ACC112 (cell line): Measurements from ENCODE around the gene DNAJB9.

Experiments used
- H2AFZ ChIP-seq: fragments of 200-600 bp; sonication (generic); one replicate; pipeline ENCODE4 v1.6.0; 2017; ENCODE audit warnings: antibody characterized with exemption, low read length; ENCODE audit not compliant: unreplicated experiment
- H3K27ac ChIP-seq: fragments of 200-600 bp; sonication (generic); 2 replicates; pipeline ENCODE4 v1.5.1; 2014; ENCODE audit warnings: low read depth, mild to moderate bottlenecking, antibody characterized with exemption, low read length, moderate library complexity
- H3K27me3 ChIP-seq: fragments of 200-600 bp; sonication (generic); 2 replicates; pipeline ENCODE4 v1.6.1; 2014; ENCODE audit warnings: mild to moderate bottlenecking, antibody characterized with exemption, low read length, moderate library complexity, mixed read lengths; ENCODE audit not compliant: insufficient read depth
- H3K36me3 ChIP-seq: fragments of 200-600 bp; sonication (generic); 2 replicates; pipeline ENCODE4 v1.6.1; 2016; ENCODE audit warnings: mild to moderate bottlenecking, antibody characterized with exemption, low read length, moderate library complexity, mixed read lengths; ENCODE audit not compliant: insufficient read depth
- H3K4me1 ChIP-seq: fragments of 200-600 bp; sonication (generic); one replicate; pipeline ENCODE4 v1.6.1; 2016; ENCODE audit warnings: low read length, mixed read lengths; ENCODE audit not compliant: insufficient read depth, unreplicated experiment, control insufficient read depth
- H3K4me3 ChIP-seq: fragments of 200-600 bp; sonication (generic); 2 replicates; pipeline ENCODE4 v1.5.1; 2014; ENCODE audit warnings: mild to moderate bottlenecking, low read depth, low read length
- H3K79me2 ChIP-seq: fragments of 200-600 bp; sonication (generic); one replicate; pipeline ENCODE4 v1.6.0; 2016; ENCODE audit warnings: low read length; ENCODE audit not compliant: control insufficient read depth, unreplicated experiment, insufficient read depth

Gene DNAJB9

GRCh38 chr7:108586274-108586710 lies 16.6 kb downstream of the DNAJB9 start:
- no peaks in the 10 kb centered on the region for H3K79me2 ChIP-seq
- H3K36me3 ChIP-seq, result no peaks in the 10 kb centered on the region
- H3K27ac ChIP-seq, result no peak overlapping the region
- peaks cover 16% of the 10 kb centered on the region for H3K27me3 ChIP-seq
- H3K4me3 ChIP-seq, result no peak overlapping the region
- no peak overlapping the region for H2AFZ ChIP-seq
- H3K4me1 ChIP-seq, result no peaks in the 10 kb centered on the region

DNA sequence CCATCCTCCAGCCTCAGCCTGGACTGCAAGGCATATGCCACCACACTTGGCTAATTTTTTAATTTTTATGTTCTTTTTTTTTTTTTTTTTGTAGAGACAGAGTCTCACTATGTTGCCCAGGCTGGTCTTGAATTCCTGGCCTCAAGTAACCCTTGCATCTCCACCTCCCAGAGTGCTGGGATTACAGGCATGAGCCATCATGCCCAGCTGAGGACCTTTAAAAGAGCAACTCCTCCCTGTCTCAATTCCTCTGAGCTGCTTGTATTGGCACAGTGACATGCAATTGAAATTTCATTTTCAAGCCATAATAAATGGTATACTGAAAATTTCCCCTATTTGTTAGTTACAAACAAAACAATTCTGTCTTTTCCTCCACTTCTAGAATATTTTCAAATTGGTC lies 19.5 kb downstream of the DNAJB9 start:
- H2AFZ ChIP-seq, result no peak overlapping the region
- no peaks in the 10 kb centered on the region for H3K4me1 ChIP-seq
- no peak overlapping the region for H3K4me3 ChIP-seq

GRCh38 chr7:108589874-108590273 lies 20.2 kb downstream of the DNAJB9 start:
- H3K4me3 ChIP-seq, result no peak overlapping the region
- H2AFZ ChIP-seq, result no peak overlapping the region
- H3K27me3 ChIP-seq, result peaks cover 16% of the 10 kb centered on the region
- H3K4me1 ChIP-seq, result no peaks in the 10 kb centered on the region
- no peaks in the 10 kb centered on the region for H3K36me3 ChIP-seq
- H3K27ac ChIP-seq, result no peak overlapping the region
- no peaks in the 10 kb centered on the region for H3K79me2 ChIP-seq

More for the DNA sequence above, 19.5 kb downstream of the DNAJB9 start:
- H3K36me3 ChIP-seq, result no peaks in the 10 kb centered on the region
- H3K79me2 ChIP-seq, result no peaks in the 10 kb centered on the region
- no peak overlapping the region for H3K27ac ChIP-seq
- H3K27me3 ChIP-seq, result peaks cover 16% of the 10 kb centered on the region

DNA sequence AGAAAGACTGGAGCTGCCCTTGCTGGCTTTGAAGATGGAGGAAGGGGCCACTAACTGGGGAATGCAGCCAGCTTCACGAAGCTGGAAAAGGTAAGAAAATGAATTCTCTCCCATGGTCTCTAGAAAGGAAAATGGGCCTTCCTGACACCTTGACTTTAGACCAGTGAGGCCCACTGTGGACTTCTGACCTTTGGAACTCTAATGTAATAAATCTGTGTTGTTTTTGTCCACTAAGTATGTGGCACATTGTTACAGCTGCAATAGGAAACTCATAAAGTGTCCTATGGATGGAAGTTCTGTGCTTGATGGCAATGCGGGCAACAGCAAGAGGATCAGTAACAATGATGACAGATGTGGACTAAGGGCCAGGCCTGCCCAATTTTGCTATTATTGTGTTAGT lies 20.9 kb downstream of the DNAJB9 start:
- H3K4me1 ChIP-seq, result no peaks in the 10 kb centered on the region
- H3K36me3 ChIP-seq, result no peaks in the 10 kb centered on the region
- no peak overlapping the region for H2AFZ ChIP-seq
- H3K27me3 ChIP-seq, result peaks cover 16% of the 10 kb centered on the region
- H3K79me2 ChIP-seq, result no peaks in the 10 kb centered on the region
- no peak overlapping the region for H3K27ac ChIP-seq
- no peak overlapping the region for H3K4me3 ChIP-seq

DNA sequence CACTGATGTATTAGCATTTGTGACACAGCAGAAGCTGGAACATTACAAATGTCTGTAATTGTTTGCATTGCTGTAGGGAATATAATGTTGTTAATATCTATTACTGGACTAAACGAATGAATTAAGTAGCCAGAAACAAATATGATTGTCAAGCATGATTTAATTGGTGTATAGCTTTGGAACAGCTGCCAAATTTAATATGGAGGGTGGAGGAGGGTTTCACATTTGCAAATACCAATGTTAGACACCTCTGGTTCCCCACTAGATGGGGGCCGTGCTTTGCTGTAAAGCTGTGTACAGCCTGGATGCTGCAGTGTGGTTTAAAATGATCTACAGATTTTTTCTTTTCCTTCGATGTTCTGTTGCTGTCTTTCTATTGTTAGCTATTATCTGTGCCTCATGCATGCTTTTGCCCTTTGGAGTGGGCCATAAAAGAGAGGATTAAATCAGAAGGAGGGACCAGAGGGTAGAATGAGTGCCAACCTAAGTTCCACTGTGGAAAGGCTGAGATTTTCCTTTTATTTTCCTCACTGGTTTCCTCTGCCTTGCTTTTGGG lies 23.1 kb downstream of the DNAJB9 start:
- H2AFZ ChIP-seq, result no peak overlapping the region
- no peaks in the 10 kb centered on the region for H3K36me3 ChIP-seq
- peaks cover 3% of the 10 kb centered on the region; the same call in 1 of the 2 replicates for H3K27me3 ChIP-seq
- H3K27ac ChIP-seq, result no peak overlapping the region
- no peaks in the 10 kb centered on the region for H3K4me1 ChIP-seq
- H3K4me3 ChIP-seq, result no peak overlapping the region
- H3K79me2 ChIP-seq, result no peaks in the 10 kb centered on the region

DNA sequence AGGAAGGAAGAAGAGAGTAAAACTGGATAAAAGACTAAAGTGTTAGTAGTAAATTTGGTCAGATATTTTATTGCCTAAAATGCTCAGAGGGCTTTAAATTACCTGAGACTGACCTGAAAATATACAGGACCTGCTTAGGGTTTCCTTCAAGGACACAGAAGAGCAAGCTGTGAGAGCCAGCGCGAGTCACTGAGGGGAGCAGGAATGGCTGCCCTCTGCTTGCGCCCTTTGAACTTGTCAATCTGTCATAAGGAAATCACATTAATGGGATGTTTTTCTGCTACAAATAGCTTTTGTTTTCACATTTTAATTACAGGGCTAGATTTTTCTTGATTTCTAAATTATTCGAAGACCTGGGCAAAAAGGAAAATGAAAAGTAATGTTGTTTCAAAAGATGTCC lies 26.9 kb downstream of the DNAJB9 start:
- peaks cover 38% of the 10 kb centered on the region for H3K27me3 ChIP-seq
- no peak overlapping the region for H3K27ac ChIP-seq

DNA sequence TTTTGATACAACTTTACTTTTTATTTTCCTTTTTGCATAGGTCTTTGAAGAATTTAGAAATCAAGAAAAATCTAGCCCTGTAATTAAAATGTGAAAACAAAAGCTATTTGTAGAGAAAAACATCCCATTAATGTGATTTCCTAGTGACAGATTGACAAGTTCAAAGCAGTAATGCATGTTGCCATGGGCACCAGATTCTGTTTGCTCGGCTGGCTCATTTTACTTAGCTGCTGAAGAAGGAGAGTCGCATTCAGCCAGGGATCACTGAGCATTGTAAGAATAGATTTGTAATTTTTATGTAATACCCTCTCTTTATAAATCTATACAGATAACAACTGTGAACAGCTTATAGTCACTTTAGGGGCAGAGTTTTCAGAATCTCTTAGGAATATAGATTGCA lies 28.5 kb downstream of the DNAJB9 start:
- Histone ChIP-seq H3K4me1 (no peaks in the 10 kb centered on the region), H3K79me2 (no peaks in the 10 kb centered on the region), H3K36me3 (no peaks in the 10 kb centered on the region), H3K27ac (no peak overlapping the region), H3K27me3 (peaks cover 38% of the 10 kb centered on the region), H2AFZ (no peak overlapping the region), H3K4me3 (no peak overlapping the region)

More for the DNA sequence above, 26.9 kb downstream of the DNAJB9 start:
- no peak overlapping the region for H3K4me3 ChIP-seq
- H2AFZ ChIP-seq, result no peak overlapping the region
- no peaks in the 10 kb centered on the region for H3K36me3 ChIP-seq
- H3K79me2 ChIP-seq, result no peaks in the 10 kb centered on the region
- no peaks in the 10 kb centered on the region for H3K4me1 ChIP-seq

GRCh38 chr7:108598914-108599580 lies 29.4 kb downstream of the DNAJB9 start:
- peaks cover 38% of the 10 kb centered on the region for H3K27me3 ChIP-seq
- no peak overlapping the region for H3K27ac ChIP-seq
- H3K79me2 ChIP-seq, result no peaks in the 10 kb centered on the region
- no peaks in the 10 kb centered on the region for H3K36me3 ChIP-seq
- H3K4me1 ChIP-seq, result no peaks in the 10 kb centered on the region
- no peak overlapping the region for H3K4me3 ChIP-seq
- no peak overlapping the region for H2AFZ ChIP-seq

GRCh38 chr7:108600399-108600798 lies 30.7 kb downstream of the DNAJB9 start:
- H3K79me2 ChIP-seq, result no peaks in the 10 kb centered on the region
- H3K27me3 ChIP-seq, result peaks cover 38% of the 10 kb centered on the region
- no peak overlapping the region for H2AFZ ChIP-seq
- H3K27ac ChIP-seq, result no peak overlapping the region
- H3K36me3 ChIP-seq, result no peaks in the 10 kb centered on the region
- no peaks in the 10 kb centered on the region for H3K4me1 ChIP-seq
- no peak overlapping the region for H3K4me3 ChIP-seq

- no peaks in the 10 kb centered on the region for H3K36me3 ChIP-seq
- H3K79me2 ChIP-seq, result no peaks in the 10 kb centered on the region
- no peak overlapping the region for H3K27ac ChIP-seq
- no peaks in the 10 kb centered on the region for H3K4me1 ChIP-seq
- H3K27me3 ChIP-seq, result peaks cover 39% of the 10 kb centered on the region
- H3K4me3 ChIP-seq, result no peak overlapping the region
- no peak overlapping the region for H2AFZ ChIP-seq
These were observed 34.1 kb downstream of the DNAJB9 start for GRCh38 chr7:108603656-108604306.
